NB4 (cell line): ENCODE results near the gene POLE3.

ENCODE experiments used
- CTCF ChIP-seq: IDR thresholded peaks from one replicate; pipeline ENCODE4 v1.5.1; 2012; ENCODE audit warnings: low read depth, low read length
- MAX ChIP-seq: IDR thresholded peaks from 2 replicates; pipeline ENCODE4 v1.6.1; 2011; ENCODE audit warnings: low read depth, low read length
- MYC ChIP-seq: IDR thresholded peaks from 2 replicates; pipeline ENCODE4 v1.6.1; 2011; ENCODE audit warnings: low read depth, low read length
- POLR2A ChIP-seq: IDR thresholded peaks from 2 replicates; pipeline ENCODE4 v1.6.1; 2011; ENCODE audit warnings: mild to moderate bottlenecking; ENCODE audit not compliant: insufficient read length; ENCODE audit errors: extremely low read depth

DNA sequence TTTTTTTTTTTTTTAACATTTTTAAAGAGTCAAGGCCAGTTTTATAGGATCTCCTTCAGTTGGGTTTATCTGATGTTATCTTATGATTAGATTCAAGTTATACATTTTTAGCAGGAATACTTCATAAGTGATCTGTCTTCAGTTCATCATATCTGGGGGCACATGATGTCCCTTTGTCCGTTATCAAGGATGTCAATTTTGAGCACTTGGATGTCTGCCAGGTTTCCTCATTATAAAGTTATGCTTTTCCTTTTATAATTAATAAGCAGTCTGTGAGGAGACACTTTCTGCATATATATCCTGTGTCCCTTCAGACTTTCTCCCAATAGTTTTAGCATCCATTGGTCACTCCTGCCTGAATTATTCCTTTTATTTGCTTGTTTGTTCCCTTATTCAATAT lies 45.5 kb downstream of the POLE3 start:
- TF ChIP-seq CTCF (no peak), POLR2A (no peak), MAX (no peak), MYC (no peak)
